ENCODE data around the gene DDX23. TPM values are rescaled to one million over a fixed set of nuclear protein-coding genes. Genes with fewer than 3 reads are reported as not detected.

DDX23 gene
- total RNA-seq, 2 donors from 2014 or later: 98.5 to 108 TPM

GRCh38 chr12:48819986-48820725, 31.8 kb downstream of the DDX23 start:
- Histone ChIP-seq H3K4me3 (ENCODE audit: low read length) (peak overlapping the region; percentile 87), H3K27me3 (ENCODE audit: control insufficient read depth, insufficient read depth, low read length, poor library complexity, severe bottlenecking) (no peaks in the 10 kb centered on the region)
- peaks cover 65% of the 10 kb centered on the region for H3K27me3 Mint-ChIP-seq (ENCODE audit: insufficient read depth)

GRCh38 chr12:48818831-48819590, 33.0 kb downstream of the DDX23 start:
- H3K27ac ChIP-seq (ENCODE audit: low read depth, low read length): no peak overlapping the region
- H3K4me1 ChIP-seq (ENCODE audit: control insufficient read depth, insufficient read depth, low read length): peaks cover 9% of the 10 kb centered on the region
- peaks cover 17% of the 10 kb centered on the region for H3K4me1 Mint-ChIP-seq

More at GRCh38 chr12:48819986-48820725, 31.8 kb downstream of the DDX23 start:
- DNase-seq: no peak
- TF ChIP-seq CTCF (conservative IDR thresholded peaks at IDR 0.05): no peak
- H3K9me3 Mint-ChIP-seq: no peaks in the 10 kb centered on the region
- peaks cover 11% of the 10 kb centered on the region for H3K36me3 ChIP-seq (ENCODE audit: control insufficient read depth, insufficient read depth, low read length)
- no peaks in the 10 kb centered on the region for H3K9me3 ChIP-seq (ENCODE audit: control insufficient read depth, low read length)
- peaks cover 15% of the 10 kb centered on the region for H3K36me3 Mint-ChIP-seq (ENCODE audit: low read depth)
- H3K4me1 Mint-ChIP-seq: peaks cover 16% of the 10 kb centered on the region
- no peak overlapping the region for H3K27ac Mint-ChIP-seq
- WGBS, 2 experiments (ENCODE audit: insufficient coverage in 1 of 2, insufficient read length in 1 of 2): 79 to 88% methylated on average over 3 to 5 of the region's 5 CpGs
- no peak overlapping the region for H3K27ac ChIP-seq (ENCODE audit: low read depth, low read length)
- peak overlapping the region; percentile 79 for H3K4me3 Mint-ChIP-seq
- H3K9ac ChIP-seq (ENCODE audit: extremely low read depth, low read length, poor library complexity, severe bottlenecking): no peak overlapping the region
- H3K4me1 ChIP-seq (ENCODE audit: control insufficient read depth, insufficient read depth, low read length): peaks cover 9% of the 10 kb centered on the region

More at GRCh38 chr12:48818831-48819590, 33.0 kb downstream of the DDX23 start:
- TF ChIP-seq CTCF (conservative IDR thresholded peaks at IDR 0.05): peak; percentile 60
- H3K9me3 Mint-ChIP-seq: no peaks in the 10 kb centered on the region
- no peaks in the 10 kb centered on the region for H3K27me3 ChIP-seq (ENCODE audit: control insufficient read depth, insufficient read depth, low read length, poor library complexity, severe bottlenecking)
- peak overlapping the region; percentile 87 for H3K4me3 ChIP-seq (ENCODE audit: low read length)
- peak overlapping the region; percentile 55 for H3K9ac ChIP-seq (ENCODE audit: extremely low read depth, low read length, poor library complexity, severe bottlenecking)
- WGBS, 2 experiments (ENCODE audit: insufficient coverage in 1 of 2, insufficient read length in 1 of 2): 13 to 28% methylated on average over 12 to 37 of the region's 37 CpGs
- H3K27me3 Mint-ChIP-seq (ENCODE audit: insufficient read depth): peaks cover 66% of the 10 kb centered on the region
- no peak overlapping the region for H3K27ac Mint-ChIP-seq
- peak overlapping the region; percentile 79 for H3K4me3 Mint-ChIP-seq
- no peaks in the 10 kb centered on the region for H3K9me3 ChIP-seq (ENCODE audit: control insufficient read depth, low read length)
- peaks cover 2% of the 10 kb centered on the region for H3K36me3 ChIP-seq (ENCODE audit: control insufficient read depth, insufficient read depth, low read length)
- DNase-seq: no peak
- H3K36me3 Mint-ChIP-seq (ENCODE audit: low read depth): peaks cover 6% of the 10 kb centered on the region

Measured in endodermal cell (in vitro differentiated cells).